Small intestine (tissue), 7 donors: ENCODE measurements around the gene FCER2. TPM values are rescaled to one million over a fixed set of nuclear protein-coding genes. Genes with fewer than 3 reads are reported as not detected.
A peak's percentile ranks its signal among the peaks of the same experiment; 100 is the strongest.

Experiments
- DNase-seq, 2 donors: peaks; one replicate each; pipeline versions ENCODE4 v3.0.0 to v3.0.0-alpha.2; 2013
- FAIRE-seq: peaks from 2 replicates; lab custom pipeline; 2012; peaks lifted over from hg19 to GRCh38; lab: Jason Lieb, UNC
- H3K27ac ChIP-seq, 3 donors: one replicate each; pipeline ENCODE4 v1.5.1; 2013; ENCODE audit warnings: low read length in 2 of 3, mild to moderate bottlenecking in 2 of 3, control low read depth in 1 of 3, inconsistent platforms in 1 of 3, low read depth in 1 of 3, moderate library complexity in 1 of 3
- H3K27me3 ChIP-seq, 3 donors: one replicate each; pipeline ENCODE4 v1.6.1; 2013; ENCODE audit warnings: low read length in 3 of 3, inconsistent platforms in 1 of 3; ENCODE audit not compliant: control insufficient read depth in 3 of 3, insufficient read depth in 3 of 3
- H3K36me3 ChIP-seq, 3 donors: one replicate each; pipeline ENCODE4 v1.6.1; 2013; ENCODE audit warnings: low read length in 3 of 3, inconsistent platforms in 1 of 3, low read depth in 1 of 3, mild to moderate bottlenecking in 1 of 3, moderate library complexity in 1 of 3; ENCODE audit not compliant: control insufficient read depth in 3 of 3, insufficient read depth in 2 of 3
- H3K4me1 ChIP-seq, 3 donors: one replicate each; pipeline ENCODE4 v1.6.1; 2013; ENCODE audit warnings: low read length in 2 of 3, inconsistent platforms in 1 of 3, low read depth in 1 of 3, mild to moderate bottlenecking in 1 of 3, moderate library complexity in 1 of 3; ENCODE audit not compliant: control insufficient read depth in 3 of 3, insufficient read depth in 2 of 3
- H3K4me3 ChIP-seq, 3 donors: one replicate each; pipeline ENCODE4 v1.5.1; 2013; ENCODE audit warnings: low read length in 3 of 3, control low read depth in 1 of 3, inconsistent platforms in 1 of 3, low read depth in 1 of 3, mild to moderate bottlenecking in 1 of 3, moderate library complexity in 1 of 3
- H3K9me3 ChIP-seq, 2 donors: one replicate each; pipeline ENCODE4 v1.6.1; 2013; ENCODE audit warnings: low read depth in 1 of 2, low read length in 1 of 2; ENCODE audit not compliant: control insufficient read depth in 2 of 2, insufficient read depth in 1 of 2
- WGBS, 3 donors: extraction: QIAGEN DNeasy Blood & Tissue Kit; methylation state at CpG; one replicate each; pipeline ENCODE4 v1.1.7; 2013; 5-methylcytosine and 5-hydroxymethylcytosine counted together
- polyA plus RNA-seq, 4 donors: library from polyadenylated mRNA; stranded (reverse) in 3 of 4; unstranded in 1 of 4; fragments of 200-250 nt in 3 of 4; fragments of 120-200 nt in 1 of 4; gene quantifications; one replicate each; pipeline versions ENCODE4 v1.2.1 to v1.2.3, GENCODE V29; 2013
- donor health status: healthy with polysubstance abuse.
- donor health status: control.
- donor health status: control.
- donor health status: Bipolar disorder and iron deficiency.
- donor health status: healthy.

The FCER2 gene
- polyA plus RNA-seq, 4 donors, result 0.27 to 0.90 TPM; not detected in 2

- H3K4me3 ChIP-seq, result no peak overlapping the region
- no peaks in the 10 kb centered on the region for H3K36me3 ChIP-seq
- peaks cover 0 to 7% of the 10 kb centered on the region in 2 donors for H3K9me3 ChIP-seq
- peak in 1 of 2 donors; percentile 30 for DNase-seq
- 2% methylated on average over 39 to 43 of the region's 43 CpGs for WGBS, 3 donors
- no peak overlapping the region for H3K27ac ChIP-seq
- no peak for FAIRE-seq
- H3K27me3 ChIP-seq, result peaks cover 3 to 25% (median 14%) of the 10 kb centered on the region in 3 donors
- H3K4me1 ChIP-seq, result no peaks in the 10 kb centered on the region
These were observed 31.7 kb downstream of the FCER2 start for GRCh38 chr19:7670150-7670783.

DNA sequence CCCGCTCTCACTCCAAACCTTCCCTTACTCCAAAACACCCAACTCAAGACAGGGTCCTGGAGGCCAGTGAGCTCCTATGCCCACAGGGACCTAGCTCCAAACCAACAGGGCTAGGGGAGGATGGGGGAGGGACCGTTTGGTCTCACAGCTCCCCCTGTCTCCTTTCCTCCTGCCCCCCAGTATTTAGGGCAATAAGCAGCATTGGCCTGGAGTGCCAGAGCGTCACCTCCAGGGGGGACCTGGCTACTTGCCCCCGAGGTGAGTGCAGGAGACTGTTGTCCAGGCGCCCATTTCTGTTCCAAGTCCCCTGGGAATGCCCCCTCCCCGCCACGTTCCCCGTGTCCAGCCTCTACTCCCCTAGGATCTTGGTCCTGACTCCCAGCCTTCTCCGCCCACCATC lies 32.3 kb downstream of the FCER2 start:
- Histone ChIP-seq H3K9me3 (peaks cover 0 to 7% of the 10 kb centered on the region in 2 donors), H3K4me3 (no peak overlapping the region), H3K4me1 (no peaks in the 10 kb centered on the region), H3K27me3 (peaks cover 3 to 25% (median 14%) of the 10 kb centered on the region in 3 donors), H3K27ac (no peak overlapping the region), H3K36me3 (no peaks in the 10 kb centered on the region)
- no peak for FAIRE-seq
- WGBS, 3 donors, result 31 to 35% (median 34%) methylated on average over 9 of the region's 9 CpGs
- DNase-seq, result no peak

DNA sequence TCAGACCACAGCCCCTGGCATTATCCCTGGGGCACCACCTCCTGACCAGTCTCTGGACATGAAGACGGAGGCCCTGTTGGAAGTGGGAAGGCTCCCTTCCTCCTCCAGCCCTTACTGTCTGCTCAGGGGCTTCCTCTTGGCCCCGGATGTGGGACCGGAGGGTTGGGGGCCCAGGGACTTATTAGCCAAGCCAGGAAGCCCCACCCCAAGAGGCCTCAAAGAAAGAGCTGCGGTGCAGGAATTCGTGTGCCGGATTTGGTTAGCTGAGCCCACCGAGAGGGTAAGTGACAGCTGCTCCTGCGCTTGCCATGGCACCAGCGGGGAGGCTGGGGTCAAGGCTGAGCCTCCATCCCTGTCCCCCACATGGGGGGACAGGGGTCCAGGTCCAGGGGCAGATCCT lies 33.1 kb downstream of the FCER2 start, which contains the start of gene RETN:
TSS of gene RETN (plus strand) at position 208 of the 400 bp plus-strand sequence. CDS start 278 bp downstream, outside the sequence.
- no peak for FAIRE-seq
- Histone ChIP-seq H3K4me3 (no peak within 1 kb of the TSS), H3K27me3 (peaks cover 3 to 23% (median 14%) of the 10 kb centered on the region in 3 donors), H3K9me3 (peaks cover 0 to 1% of the 10 kb centered on the region in 2 donors), H3K4me1 (no peaks in the 10 kb centered on the region), H3K27ac (no peak within 1 kb of the TSS), H3K36me3 (no peaks in the 10 kb centered on the region)
- 51 to 72% (median 65%) methylated on average over 9 of the region's 9 CpGs for WGBS, 3 donors
- no peak for DNase-seq

DNA sequence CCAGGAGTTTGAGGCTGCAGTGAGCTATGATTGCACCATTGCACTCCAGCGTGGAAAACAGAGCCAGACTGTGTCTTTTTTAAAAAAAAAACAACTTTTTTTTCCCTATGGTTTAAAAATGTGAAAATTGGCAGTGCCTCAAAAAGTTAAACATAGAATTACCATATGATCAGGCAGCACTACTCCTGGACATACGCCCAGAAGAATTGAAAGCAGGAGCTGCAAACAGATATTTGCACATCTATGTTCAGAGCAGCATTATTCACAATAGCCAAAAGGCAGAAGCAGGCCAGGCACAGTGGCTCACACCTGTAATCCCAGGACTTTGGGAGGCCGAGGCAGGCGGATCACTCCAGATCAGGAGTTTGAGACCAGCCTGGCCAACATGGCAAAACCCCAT lies 36.9 kb downstream of the FCER2 start:
- H3K27ac ChIP-seq, result no peak overlapping the region
- H3K36me3 ChIP-seq, result no peaks in the 10 kb centered on the region
- H3K9me3 ChIP-seq, result no peaks in the 10 kb centered on the region
- no peaks in the 10 kb centered on the region for H3K4me1 ChIP-seq
- H3K27me3 ChIP-seq, result peaks cover 0 to 7% (median 2%) of the 10 kb centered on the region in 3 donors
- no peak for DNase-seq
- H3K4me3 ChIP-seq, result no peak overlapping the region
- FAIRE-seq, result no peak
- WGBS, 3 donors, result 52 to 62% (median 60%) methylated on average over 4 of the region's 4 CpGs

DNA sequence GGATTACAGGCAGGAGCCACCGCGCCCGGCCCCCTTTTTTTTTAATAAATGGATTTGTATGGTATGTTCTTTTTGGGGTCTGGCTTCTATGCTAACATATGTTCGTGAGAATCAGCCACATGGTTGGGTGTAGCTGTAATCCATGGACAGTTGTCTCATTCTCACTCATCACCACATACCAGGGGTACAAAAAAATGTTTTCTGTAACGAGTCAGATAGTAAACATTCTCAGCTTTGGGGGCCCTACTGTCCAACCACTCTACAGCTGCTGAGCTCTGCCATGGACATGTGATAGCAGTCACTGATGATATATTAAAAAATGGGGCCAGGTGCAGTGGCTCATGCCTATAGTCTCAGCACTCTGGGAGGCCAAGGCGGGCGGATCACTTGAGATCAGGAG lies 38.2 kb downstream of the FCER2 start:
- Histone ChIP-seq H3K4me1 (no peaks in the 10 kb centered on the region), H3K4me3 (no peak overlapping the region), H3K36me3 (no peaks in the 10 kb centered on the region), H3K9me3 (no peaks in the 10 kb centered on the region), H3K27me3 (peaks cover 0 to 3% (median 0%) of the 10 kb centered on the region in 3 donors), H3K27ac (no peak overlapping the region)
- FAIRE-seq (no peak), DNase-seq (no peak)
- 79 to 83% (median 82%) methylated on average over 7 of the region's 7 CpGs for WGBS, 3 donors

DNA sequence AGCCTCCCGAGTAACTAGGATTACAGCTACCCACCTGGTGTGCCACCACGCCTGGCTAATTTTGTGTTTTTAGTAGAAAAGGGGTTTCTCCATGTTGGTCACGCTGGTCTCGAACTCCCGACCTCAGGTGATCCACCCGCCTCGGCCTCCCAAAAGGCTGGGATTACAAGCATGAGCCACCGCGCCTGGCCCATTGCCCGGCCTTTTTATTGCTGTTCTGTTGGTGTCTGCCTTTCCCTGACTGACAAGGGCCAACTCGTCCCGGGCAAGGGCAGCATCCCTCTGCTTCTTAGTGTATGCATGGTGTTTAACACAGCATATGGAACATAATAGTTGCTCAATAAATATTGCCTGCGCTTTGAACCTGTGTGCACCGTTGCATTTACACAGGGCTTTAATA lies 39.3 kb downstream of the FCER2 start:
- FAIRE-seq (no peak), DNase-seq (no peak)
- Histone ChIP-seq H3K36me3 (no peaks in the 10 kb centered on the region), H3K9me3 (no peaks in the 10 kb centered on the region), H3K4me1 (no peaks in the 10 kb centered on the region), H3K4me3 (no peak overlapping the region), H3K27ac (no peak overlapping the region), H3K27me3 (peaks cover 0 to 9% (median 0%) of the 10 kb centered on the region in 3 donors)
- 57 to 83% (median 62%) methylated on average over 14 of the region's 14 CpGs for WGBS, 3 donors

DNA sequence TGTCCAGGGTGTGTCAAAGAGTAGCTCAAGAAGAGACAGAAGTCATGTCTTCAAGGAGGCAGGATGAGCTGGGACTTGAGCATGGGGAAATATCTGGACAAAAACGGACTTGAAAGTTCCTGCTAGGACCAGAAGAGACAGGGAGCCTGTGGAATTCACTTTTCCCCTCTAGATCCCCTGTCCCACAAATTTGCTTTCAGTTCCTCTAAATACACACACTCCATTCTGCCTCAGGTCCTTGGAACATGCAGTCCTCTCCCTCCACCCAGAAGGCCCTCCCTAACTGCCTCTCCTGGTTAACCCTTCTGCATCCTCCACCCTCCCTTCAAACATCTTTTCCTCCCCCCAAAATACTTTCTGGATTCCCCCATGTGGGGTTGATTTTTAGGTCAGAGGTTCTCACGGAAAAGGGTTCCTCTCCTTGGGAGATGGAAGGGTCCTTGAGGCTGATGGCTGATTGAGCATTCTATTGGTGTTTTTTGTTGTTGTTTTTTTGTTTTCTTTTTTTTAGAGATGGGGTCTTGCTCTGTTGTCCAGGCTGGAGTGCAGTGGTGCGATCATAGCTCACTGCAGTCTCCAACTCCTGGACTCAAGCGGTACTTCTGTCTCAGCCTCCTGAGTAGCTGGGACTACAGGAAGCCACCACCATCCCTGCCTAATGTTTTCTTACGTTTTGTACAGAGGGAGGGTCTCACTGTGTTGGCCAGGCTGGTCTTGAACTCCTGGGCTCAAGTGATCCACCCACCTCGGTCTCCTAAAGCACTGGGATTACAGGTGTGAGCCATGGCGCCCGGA lies 40.0 kb downstream of the FCER2 start:
- DNase-seq, result no peak
- Histone ChIP-seq H3K36me3 (no peaks in the 10 kb centered on the region), H3K27me3 (peaks cover 0 to 9% (median 0%) of the 10 kb centered on the region in 3 donors), H3K9me3 (no peaks in the 10 kb centered on the region), H3K4me3 (no peak overlapping the region), H3K27ac (no peak overlapping the region), H3K4me1 (no peaks in the 10 kb centered on the region)
- WGBS, 3 donors, result 76 to 77% (median 77%) methylated on average over 7 to 8 of the region's 8 CpGs
- no peak for FAIRE-seq

DNA sequence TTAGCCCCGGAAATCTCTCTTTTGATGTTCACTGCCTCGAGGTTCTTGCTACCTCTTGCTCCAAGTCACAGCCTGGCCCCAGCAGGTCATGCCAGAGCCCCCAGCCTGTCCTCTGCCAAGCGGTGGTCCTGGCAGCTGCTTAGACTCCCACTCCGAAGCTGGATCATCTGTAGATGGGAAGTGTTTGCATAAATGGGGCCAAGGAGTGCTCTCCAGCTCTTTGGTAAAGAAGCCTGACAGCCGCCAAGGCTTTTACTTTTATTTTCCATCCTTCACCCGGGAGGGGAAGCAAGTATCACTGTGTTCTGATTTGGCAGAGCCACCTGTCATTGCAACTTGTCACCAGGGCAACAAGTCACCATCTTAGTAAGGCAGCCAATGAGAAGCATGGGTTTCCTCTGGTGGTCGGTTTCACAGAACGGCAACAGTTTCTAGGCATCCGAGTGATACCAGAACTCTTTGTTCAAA lies 43.7 kb downstream of the FCER2 start:
- no peaks in the 10 kb centered on the region for H3K9me3 ChIP-seq
- H3K27ac ChIP-seq, result no peak overlapping the region
- no peak overlapping the region for H3K4me3 ChIP-seq
- WGBS, 3 donors, result 27 to 43% (median 28%) methylated on average over 9 of the region's 9 CpGs
- FAIRE-seq (no peak), DNase-seq (no peak)
- no peaks in the 10 kb centered on the region for H3K4me1 ChIP-seq
- no peaks in the 10 kb centered on the region for H3K36me3 ChIP-seq
- H3K27me3 ChIP-seq, result peaks cover 0 to 9% (median 0%) of the 10 kb centered on the region in 3 donors
